OCI-LY3 (cell line): ENCODE data around the gene ZDHHC14.

Source experiments
- H2AFZ ChIP-seq: fragments of 200-600, 300-600 bp; shearing (Covaris generic); 2 replicates; pipeline ENCODE4 v1.6.0; 2014; ENCODE audit warnings: antibody characterized with exemption, low read depth, low read length
- H3K27ac ChIP-seq: fragments of 200-600, 300-600 bp; sonication (generic); 2 replicates; pipeline ENCODE4 v1.5.1; 2014; ENCODE audit warnings: mild to moderate bottlenecking, low read length, moderate library complexity, mixed read lengths
- H3K27me3 ChIP-seq: fragments of 200-600, 300-600 bp; sonication (generic); 2 replicates; pipeline ENCODE4 v1.6.1; 2014; ENCODE audit warnings: low read depth, low read length, mixed read lengths
- H3K36me3 ChIP-seq: fragments of 200-600, 300-600 bp; sonication (generic); replicated peaks from 2 replicates; pipeline ENCODE3; 2014; ENCODE audit warnings: low read depth, low read length, mixed read lengths
- H3K4me1 ChIP-seq: fragments of 300-600, 200-600 bp; sonication (generic); 2 replicates; pipeline ENCODE4 v1.6.1; 2014; ENCODE audit warnings: low read length, mixed read lengths
- H3K4me2 ChIP-seq: fragments of 200-600, 300-600 bp; sonication (generic); 2 replicates; pipeline ENCODE4 v1.6.1; 2014; ENCODE audit warnings: low read length, mixed read lengths
- H3K4me3 ChIP-seq: fragments of 300-600, 200-600 bp; sonication (generic); 2 replicates; pipeline ENCODE4 v1.5.1; 2014; ENCODE audit warnings: antibody characterized with exemption, mild to moderate bottlenecking, low read length, moderate library complexity
- H3K79me2 ChIP-seq: fragments of 300-600, 200-600 bp; shearing (Covaris generic); 2 replicates; pipeline ENCODE4 v1.6.1; 2014; ENCODE audit warnings: mild to moderate bottlenecking, low read length, mixed read lengths
- H3K9ac ChIP-seq: fragments of 300-600, 200-600 bp; shearing (Covaris generic); 2 replicates; pipeline ENCODE4 v1.6.0; 2014; ENCODE audit warnings: mild to moderate bottlenecking, low read length, moderate library complexity
- H3K9me3 ChIP-seq: fragments of 200-600, 300-600 bp; shearing (Covaris generic); 2 replicates; pipeline ENCODE4 v1.6.1; 2014; ENCODE audit warnings: low read length, mixed read lengths; ENCODE audit not compliant: insufficient read depth
- H4K20me1 ChIP-seq: fragments of 200-600, 300-600 bp; sonication (generic); 2 replicates; pipeline ENCODE4 v1.6.1; 2016; ENCODE audit warnings: low read length, mixed read lengths; ENCODE audit not compliant: insufficient read depth
- CTCF ChIP-seq: fragments of 200-600, 300-600 bp; sonication (generic); IDR thresholded peaks from 2 replicates; pipeline ENCODE4 v1.5.1; 2014; ENCODE audit warnings: antibody characterized with exemption, low read length, low read depth
- EZH2phosphoT487 ChIP-seq: fragments of 200-600 bp; shearing (Covaris generic); IDR thresholded peaks from 2 replicates; pipeline ENCODE4 v1.6.1; 2018; ENCODE audit warnings: antibody characterized with exemption, mixed run types, low read depth

Gene ZDHHC14

GRCh38 chr6:157490611-157491269 lies 109.8 kb downstream of the ZDHHC14 start:
- Histone ChIP-seq H3K27me3 (no peaks in the 10 kb centered on the region), H3K36me3 (no peaks in the 10 kb centered on the region)

GRCh38 chr6:157491571-157492232 lies 110.7 kb downstream of the ZDHHC14 start:
- TF ChIP-seq CTCF (no peak), EZH2phosphoT487 (no peak)
- no peaks in the 10 kb centered on the region for H3K4me1 ChIP-seq
- no peaks in the 10 kb centered on the region for H3K9me3 ChIP-seq
- H4K20me1 ChIP-seq = no peaks in the 10 kb centered on the region
- no peak overlapping the region for H3K4me3 ChIP-seq
- H3K36me3 ChIP-seq = no peaks in the 10 kb centered on the region
- H3K27ac ChIP-seq = no peak overlapping the region
- no peak overlapping the region for H2AFZ ChIP-seq
- no peak overlapping the region for H3K9ac ChIP-seq
- no peaks in the 10 kb centered on the region for H3K27me3 ChIP-seq
- H3K79me2 ChIP-seq = no peaks in the 10 kb centered on the region
- no peak overlapping the region for H3K4me2 ChIP-seq

More at GRCh38 chr6:157490611-157491269, 109.8 kb downstream of the ZDHHC14 start:
- Histone ChIP-seq H3K9me3 (no peaks in the 10 kb centered on the region), H4K20me1 (no peaks in the 10 kb centered on the region), H2AFZ (no peak overlapping the region), H3K9ac (no peak overlapping the region), H3K4me1 (no peaks in the 10 kb centered on the region), H3K4me3 (no peak overlapping the region), H3K4me2 (no peak overlapping the region), H3K27ac (no peak overlapping the region), H3K79me2 (no peaks in the 10 kb centered on the region)
- TF ChIP-seq CTCF (no peak), EZH2phosphoT487 (no peak)

GRCh38 chr6:157492249-157492648 lies 111.3 kb downstream of the ZDHHC14 start:
- no peak overlapping the region for H3K4me2 ChIP-seq
- H3K27ac ChIP-seq = no peak overlapping the region
- H3K79me2 ChIP-seq = no peaks in the 10 kb centered on the region
- no peaks in the 10 kb centered on the region for H3K4me1 ChIP-seq
- H3K9me3 ChIP-seq = no peaks in the 10 kb centered on the region
- no peaks in the 10 kb centered on the region for H3K27me3 ChIP-seq
- no peaks in the 10 kb centered on the region for H4K20me1 ChIP-seq
- no peaks in the 10 kb centered on the region for H3K36me3 ChIP-seq
- no peak overlapping the region for H3K9ac ChIP-seq
- no peak overlapping the region for H3K4me3 ChIP-seq
- no peak overlapping the region for H2AFZ ChIP-seq
- TF ChIP-seq EZH2phosphoT487 (no peak), CTCF (no peak)

- H3K27ac ChIP-seq = no peak overlapping the region
- no peaks in the 10 kb centered on the region for H3K4me1 ChIP-seq
- no peak overlapping the region for H2AFZ ChIP-seq
- H3K9ac ChIP-seq = no peak overlapping the region
- H4K20me1 ChIP-seq = no peaks in the 10 kb centered on the region
- H3K79me2 ChIP-seq = no peaks in the 10 kb centered on the region
- H3K4me2 ChIP-seq = no peak overlapping the region
- no peak for TF ChIP-seq EZH2phosphoT487
- no peak for TF ChIP-seq CTCF
- H3K27me3 ChIP-seq = no peaks in the 10 kb centered on the region
- no peak overlapping the region for H3K4me3 ChIP-seq
- no peaks in the 10 kb centered on the region for H3K36me3 ChIP-seq
- H3K9me3 ChIP-seq = no peaks in the 10 kb centered on the region
Observed at GRCh38 chr6:157492741-157493140, 111.8 kb downstream of the ZDHHC14 start.
